H1 (cell line): Measurements from ENCODE around the gene AGAP1. TPM values are rescaled to one million over a fixed set of nuclear protein-coding genes. Genes with fewer than 3 reads are reported as not detected.

Experiments used
- CTCF ChIA-PET: fragments of 300-600 bp; sonication (Branson Sonifier 250); formaldehyde crosslinking; loops from one replicate; lab custom pipeline; 2021; ENCODE audit not compliant: partially characterized antibody; lab: Charles Lee
- POLR2A ChIA-PET: fragments of 300-600 bp; sonication (Branson Sonifier 250); formaldehyde crosslinking; loops from one replicate; lab custom pipeline; 2021; ENCODE audit warnings: inconsistent platforms; ENCODE audit not compliant: partially characterized antibody; lab: Charles Lee
- DNase-seq, 2 experiments: peaks; one replicate each; pipeline versions ENCODE4 v3.0.0 to v3.0.0-alpha.2; 2010 to 2022; ENCODE audit warnings: low spot score in 2 of 2, low read depth in 1 of 2, mixed read lengths in 1 of 2
- FAIRE-seq: peaks from 2 replicates; lab custom pipeline; 2011; peaks lifted over from hg19 to GRCh38; lab: Jason Lieb, UNC
- H2AFZ ChIP-seq: 2 replicates; pipeline ENCODE4 v1.8.1; 2012; ENCODE audit warnings: low read length, inconsistent platforms
- H2AK5ac ChIP-seq: 2 replicates; pipeline ENCODE4 v1.6.1; 2013; ENCODE audit warnings: low read depth, low read length
- H2BK120ac ChIP-seq: replicated peaks from 2 replicates; pipeline ENCODE3; 2013; ENCODE audit warnings: low read depth, low read length, inconsistent platforms
- H2BK12ac ChIP-seq: 2 replicates; pipeline ENCODE4 v1.6.1; 2013; ENCODE audit warnings: low read depth, low read length
- H2BK15ac ChIP-seq: 2 replicates; pipeline ENCODE4 v1.6.1; 2013; ENCODE audit warnings: low read length
- H2BK20ac ChIP-seq: 2 replicates; pipeline ENCODE4 v1.6.1; 2013; ENCODE audit warnings: low read length
- H2BK5ac ChIP-seq: 2 replicates; pipeline ENCODE4 v1.6.1; 2013; ENCODE audit warnings: low read depth, low read length
- H3K14ac ChIP-seq: 2 replicates; pipeline ENCODE4 v1.6.1; 2013; ENCODE audit warnings: inconsistent platforms; ENCODE audit not compliant: insufficient read length
- H3K18ac ChIP-seq: 2 replicates; pipeline ENCODE4 v1.6.1; 2013; ENCODE audit warnings: low read length; ENCODE audit errors: extremely low read depth
- H3K23ac ChIP-seq: 2 replicates; pipeline ENCODE4 v1.6.1; 2013; ENCODE audit warnings: inconsistent platforms; ENCODE audit not compliant: insufficient read length
- H3K23me2 ChIP-seq: 2 replicates; pipeline ENCODE4 v1.6.1; 2013; ENCODE audit warnings: low read depth, low read length
- H3K27ac ChIP-seq: 2 replicates; pipeline ENCODE4 v1.6.1; 2011; ENCODE audit warnings: low read depth, low read length, inconsistent platforms
- H3K27me3 ChIP-seq, 4 experiments: replicated peaks in 1 of 4; 1 replicate in 1 of 4; 2 replicates in 3 of 4; pipeline versions ENCODE4 v1.6.1 to v1.8.1; 2011 to 2013; ENCODE audit warnings: low read length in 3 of 4, mild to moderate bottlenecking in 3 of 4, inconsistent platforms in 2 of 4, mixed read lengths in 2 of 4, moderate library complexity in 1 of 4; ENCODE audit not compliant: control insufficient read depth in 3 of 4, insufficient read depth in 3 of 4; ENCODE audit errors: extremely low read depth in 1 of 4
- H3K36me3 ChIP-seq, 4 experiments: 2 replicates each; pipeline versions ENCODE4 v1.6.1 to v1.8.1; 2011 to 2013; ENCODE audit warnings: mild to moderate bottlenecking in 4 of 4, low read length in 3 of 4, moderate library complexity in 2 of 4, control low read depth in 1 of 4, inconsistent platforms in 1 of 4; ENCODE audit not compliant: insufficient read depth in 4 of 4, control insufficient read depth in 2 of 4
- H3K4ac ChIP-seq: replicated peaks from 2 replicates; pipeline ENCODE3; 2013; ENCODE audit warnings: low read length, low read depth, mixed read lengths, inconsistent platforms; ENCODE audit not compliant: insufficient read length
- H3K4me1 ChIP-seq, 4 experiments: replicated peaks in 1 of 4; 1 replicate in 1 of 4; 2 replicates in 3 of 4; pipeline versions ENCODE4 v1.6.1 to v1.8.1; 2011 to 2013; ENCODE audit warnings: low read length in 3 of 4, inconsistent platforms in 2 of 4, mixed read lengths in 1 of 4; ENCODE audit not compliant: insufficient read depth in 4 of 4, control insufficient read depth in 3 of 4
- H3K4me2 ChIP-seq, 2 experiments: 2 replicates each; pipeline versions ENCODE4 v1.6.1 to v1.8.1; 2011 to 2013; ENCODE audit warnings: low read depth in 2 of 2, low read length in 2 of 2, control low read depth in 1 of 2, inconsistent platforms in 1 of 2, mild to moderate bottlenecking in 1 of 2; ENCODE audit not compliant: insufficient read depth in 1 of 2
- H3K4me3 ChIP-seq, 4 experiments: fragments of 200-600, 300-600 bp in 1 of 4; sonication (generic), shearing (Covaris generic), sonication (Bioruptor Twin) in 1 of 4; 2 replicates each; pipeline versions ENCODE4 v1.5.1 to v1.8.1; 2011 to 2016; ENCODE audit warnings: low read length in 4 of 4, low read depth in 3 of 4, control low read depth in 2 of 4, inconsistent platforms in 2 of 4, mild to moderate bottlenecking in 2 of 4, mixed read lengths in 1 of 4, moderate library complexity in 1 of 4; ENCODE audit not compliant: insufficient read depth in 2 of 4; ENCODE audit errors: extremely low read depth in 1 of 4
- H3K56ac ChIP-seq: replicated peaks from 2 replicates; pipeline ENCODE3; 2013; ENCODE audit warnings: low read depth, mild to moderate bottlenecking, mixed read lengths, low read length, inconsistent platforms; ENCODE audit not compliant: insufficient read length
- H3K79me1 ChIP-seq: 2 replicates; pipeline ENCODE4 v1.6.1; 2013; ENCODE audit warnings: low read depth, low read length, control low read depth
- H3K79me2 ChIP-seq, 2 experiments: 2 replicates each; pipeline versions ENCODE4 v1.6.1 to v1.8.1; 2012 to 2013; ENCODE audit warnings: low read length in 2 of 2, mild to moderate bottlenecking in 2 of 2, inconsistent platforms in 1 of 2; ENCODE audit not compliant: insufficient read depth in 2 of 2, control insufficient read depth in 1 of 2
- H3K9ac ChIP-seq, 4 experiments: replicated peaks in 1 of 4; 1 replicate in 1 of 4; 2 replicates in 3 of 4; pipeline versions ENCODE4 v1.6.1 to v1.8.1; 2011 to 2013; ENCODE audit warnings: low read depth in 3 of 4, low read length in 3 of 4, control low read depth in 2 of 4, mild to moderate bottlenecking in 2 of 4, moderate library complexity in 2 of 4, inconsistent platforms in 1 of 4; ENCODE audit errors: extremely low read depth in 1 of 4
- H3K9me3 ChIP-seq, 2 experiments: 2 replicates each; pipeline versions ENCODE4 v1.6.1 to v1.8.1; 2012 to 2013; ENCODE audit warnings: mild to moderate bottlenecking in 2 of 2, moderate library complexity in 2 of 2, control low read depth in 1 of 2, inconsistent platforms in 1 of 2, low read depth in 1 of 2, low read length in 1 of 2, mixed read lengths in 1 of 2; ENCODE audit not compliant: insufficient read depth in 2 of 2
- H4K20me1 ChIP-seq, 2 experiments: replicated peaks in 1 of 2; 2 replicates each; pipeline versions ENCODE3 to v1.8.1; 2011 to 2013; ENCODE audit warnings: inconsistent platforms in 2 of 2, low read length in 2 of 2, mild to moderate bottlenecking in 1 of 2; ENCODE audit not compliant: insufficient read depth in 2 of 2, control insufficient read depth in 1 of 2
- H4K5ac ChIP-seq: 2 replicates; pipeline ENCODE4 v1.6.1; 2013; ENCODE audit warnings: low read length, low read depth, mixed read lengths, inconsistent platforms; ENCODE audit not compliant: insufficient read length
- H4K8ac ChIP-seq: 2 replicates; pipeline ENCODE4 v1.8.0; 2013; ENCODE audit warnings: mild to moderate bottlenecking, moderate library complexity, low read length, inconsistent platforms; ENCODE audit not compliant: insufficient read depth; ENCODE audit errors: extremely low read depth
- H4K91ac ChIP-seq: replicated peaks from 2 replicates; pipeline ENCODE3; 2013; ENCODE audit warnings: low read length, mixed read lengths, inconsistent platforms; ENCODE audit not compliant: insufficient read length
- ATF2 ChIP-seq: IDR thresholded peaks from 2 replicates; pipeline ENCODE4 v1.6.1; 2012; ENCODE audit warnings: low read length, inconsistent platforms
- BCL11A ChIP-seq, 2 experiments: IDR thresholded peaks; one replicate each; pipeline ENCODE4 v1.6.1; 2011; ENCODE audit warnings: low read depth in 2 of 2, low read length in 2 of 2, mild to moderate bottlenecking in 2 of 2
- CBX5 ChIP-seq: fragments of 300-800, 300-1000 bp; sonication (generic); IDR thresholded peaks from 2 replicates; pipeline ENCODE4 v1.7.1; 2016; ENCODE audit warnings: antibody characterized with exemption, low read length, low read depth
- CTCF ChIP-seq, 3 experiments: IDR thresholded peaks; 1 replicate in 2 of 3; 2 replicates in 1 of 3; pipeline versions ENCODE4 v1.5.1 to v1.6.1; 2011; ENCODE audit warnings: low read length in 3 of 3, mild to moderate bottlenecking in 3 of 3, inconsistent platforms in 2 of 3, low read depth in 1 of 3, moderate library complexity in 1 of 3; ENCODE audit not compliant: insufficient read depth in 1 of 3; ENCODE audit errors: control extremely low read depth in 1 of 3
- WGBS, 2 experiments: shearing (Covaris generic) in 1 of 2; methylation state at CpG; one replicate each; pipeline versions ENCODE4 v1.1.6 to v1.1.7; 2013 to 2015; ENCODE audit warnings: low lambda C conversion rate in 2 of 2, mixed read lengths in 2 of 2, inconsistent platforms in 1 of 2, low coverage in 1 of 2, missing lambda C conversion rate in 1 of 2; ENCODE audit not compliant: insufficient replicate concordance in 2 of 2, insufficient coverage in 1 of 2, insufficient read length in 1 of 2; ENCODE audit errors: extremely low coverage in 1 of 2, missing lambda C conversion rate in 1 of 2; 5-methylcytosine and 5-hydroxymethylcytosine counted together
- polyA plus RNA-seq, 7 experiments: library from polyadenylated mRNA; depleted of rRNA in 3 of 7; stranded (reverse) in 5 of 7; unstranded in 2 of 7; fragments of >200 nt in 5 of 7; fragments of 200-250 nt in 2 of 7; gene quantifications; 1 replicate in 5 of 7; 2 replicates in 1 of 7; 4 replicates in 1 of 7; pipeline versions ENCODE4 v1.2.1 to v1.2.3, GENCODE V29; 2011 to 2013; ENCODE audit warnings: missing spikeins in 2 of 7, mixed read lengths in 2 of 7
- total RNA-seq: library from RNA; stranded (reverse); fragmentation: NEBNext Ultra II Directional; extraction: Animal tissue kit (Norgen Biotek cat#: 25700); gene quantifications from 2 replicates; pipeline ENCODE4 v1.2.1, GENCODE V29; 2021

Gene AGAP1
- total and polyA plus RNA-seq, 2 of the 8 experiments (the other 6 are each of a cell fraction or from before 2014, with no cell fraction given): 18.1 to 39.4 TPM

- Histone ChIP-seq H3K18ac (no peak overlapping the region), H4K20me1 (no peaks in the 10 kb centered on the region), H2BK15ac (no peak overlapping the region), H3K14ac (no peak overlapping the region), H4K91ac (no peak overlapping the region), H3K79me2 (no peaks in the 10 kb centered on the region), H3K4me3 (no peak overlapping the region), H3K36me3 (no peaks in the 10 kb centered on the region), H3K23me2 (no peaks in the 10 kb centered on the region), H4K5ac (no peak overlapping the region), H3K56ac (no peak overlapping the region), H3K9me3 (no peaks in the 10 kb centered on the region), H3K4ac (no peak overlapping the region), H3K27me3 (no peaks in the 10 kb centered on the region), H2BK12ac (no peak overlapping the region), H2BK5ac (no peak overlapping the region), H3K9ac (no peak overlapping the region), H3K79me1 (no peaks in the 10 kb centered on the region), H3K27ac (no peak overlapping the region), H4K8ac (no peak overlapping the region), H3K23ac (no peak overlapping the region), H2AFZ (no peak overlapping the region), H2BK20ac (no peak overlapping the region), H2BK120ac (no peak overlapping the region), H2AK5ac (no peak overlapping the region), H3K4me2 (no peak overlapping the region), H3K4me1 (peaks cover 0 to 6% (median 3%) of the 10 kb centered on the region in 4 experiments; a peak in 4 of 7 replicates)
- ChIA-PET POLR2A (no interaction called here), CTCF (interaction anchor here (0.6 to 1.0 kb wide), 5 partner anchors 10 to 153 kb away, joined by 3 to 4 read pairs (median 3); no protein-coding TSS in a partner anchor)
- WGBS, 2 experiments: 89% methylated on average over 11 of the region's 11 CpGs; no CpG with 5 or more reads in 1 of the 2 experiments
- peak; percentile 15 to 37 (median 23); a peak in 3 of 4 replicates for TF ChIP-seq CTCF (IDR thresholded peaks at IDR 0.05; ENCODE audit: control extremely low read depth in 1 of 3, insufficient read depth in 1 of 3, low read depth in 1 of 3, low read length in 3 of 3)
- no peak for TF ChIP-seq BCL11A (IDR thresholded peaks at IDR 0.05; ENCODE audit: low read depth in 2 of 2, low read length in 2 of 2)
- no peak for TF ChIP-seq ATF2
- TF ChIP-seq CBX5: no peak
- no peak for FAIRE-seq
- DNase-seq: no peak
These were observed 340.3 kb downstream of the AGAP1 start for GRCh38 chr2:235833971-235834620.
